HFF-Myc (cell line): ENCODE data around the gene TEX264.

Source experiments
- DNase-seq: peaks from one replicate; pipeline ENCODE4 v3.0.0-alpha.2; 2011; ENCODE audit warnings: low read depth; ENCODE audit errors: extremely low read depth
- H3K4me3 ChIP-seq: replicated peaks from 2 replicates; pipeline ENCODE4 v1.5.1; 2011; ENCODE audit warnings: low read depth, mild to moderate bottlenecking, control low read depth, low read length
- TF ChIP-seq, protein P1 (sequence below): IDR thresholded peaks from 2 replicates; pipeline ENCODE4 v1.5.1; 2012; ENCODE audit warnings: mild to moderate bottlenecking, low read depth, low read length, control low read depth; ENCODE audit errors: missing control alignments

Gene TEX264

DNA sequence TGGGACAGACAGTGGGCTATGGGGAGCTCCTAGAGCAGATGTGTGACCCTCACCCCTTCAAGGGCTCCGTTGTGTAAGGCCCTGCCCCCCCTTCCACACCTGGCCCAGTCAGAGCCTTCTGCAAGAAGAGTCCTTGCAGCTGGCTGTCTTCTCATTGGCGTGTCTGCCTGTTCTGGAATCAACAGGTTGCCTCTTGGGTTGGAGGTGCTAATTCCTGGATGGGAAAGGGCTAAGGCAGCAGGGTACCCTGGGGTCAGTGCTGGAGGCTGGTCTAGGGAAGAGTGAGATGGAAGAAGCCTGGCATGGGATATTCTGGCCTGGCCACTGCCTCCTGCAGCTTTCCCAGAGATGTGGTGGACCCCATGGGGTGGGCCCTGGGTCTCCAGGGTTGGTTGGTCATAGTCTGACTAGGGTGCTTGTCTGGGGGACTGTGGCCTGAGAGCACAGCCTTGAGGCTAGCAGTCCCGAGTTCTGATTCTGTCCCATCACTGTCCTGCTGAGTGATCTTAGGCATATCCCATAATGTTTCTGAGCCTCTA, 5.1 kb downstream of the TEX264 start:
- no peak for DNase-seq
- TF ChIP-seq, protein P1, sequence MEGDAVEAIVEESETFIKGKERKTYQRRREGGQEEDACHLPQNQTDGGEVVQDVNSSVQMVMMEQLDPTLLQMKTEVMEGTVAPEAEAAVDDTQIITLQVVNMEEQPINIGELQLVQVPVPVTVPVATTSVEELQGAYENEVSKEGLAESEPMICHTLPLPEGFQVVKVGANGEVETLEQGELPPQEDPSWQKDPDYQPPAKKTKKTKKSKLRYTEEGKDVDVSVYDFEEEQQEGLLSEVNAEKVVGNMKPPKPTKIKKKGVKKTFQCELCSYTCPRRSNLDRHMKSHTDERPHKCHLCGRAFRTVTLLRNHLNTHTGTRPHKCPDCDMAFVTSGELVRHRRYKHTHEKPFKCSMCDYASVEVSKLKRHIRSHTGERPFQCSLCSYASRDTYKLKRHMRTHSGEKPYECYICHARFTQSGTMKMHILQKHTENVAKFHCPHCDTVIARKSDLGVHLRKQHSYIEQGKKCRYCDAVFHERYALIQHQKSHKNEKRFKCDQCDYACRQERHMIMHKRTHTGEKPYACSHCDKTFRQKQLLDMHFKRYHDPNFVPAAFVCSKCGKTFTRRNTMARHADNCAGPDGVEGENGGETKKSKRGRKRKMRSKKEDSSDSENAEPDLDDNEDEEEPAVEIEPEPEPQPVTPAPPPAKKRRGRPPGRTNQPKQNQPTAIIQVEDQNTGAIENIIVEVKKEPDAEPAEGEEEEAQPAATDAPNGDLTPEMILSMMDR = no peak
- H3K4me3 ChIP-seq = no peak overlapping the region

DNA sequence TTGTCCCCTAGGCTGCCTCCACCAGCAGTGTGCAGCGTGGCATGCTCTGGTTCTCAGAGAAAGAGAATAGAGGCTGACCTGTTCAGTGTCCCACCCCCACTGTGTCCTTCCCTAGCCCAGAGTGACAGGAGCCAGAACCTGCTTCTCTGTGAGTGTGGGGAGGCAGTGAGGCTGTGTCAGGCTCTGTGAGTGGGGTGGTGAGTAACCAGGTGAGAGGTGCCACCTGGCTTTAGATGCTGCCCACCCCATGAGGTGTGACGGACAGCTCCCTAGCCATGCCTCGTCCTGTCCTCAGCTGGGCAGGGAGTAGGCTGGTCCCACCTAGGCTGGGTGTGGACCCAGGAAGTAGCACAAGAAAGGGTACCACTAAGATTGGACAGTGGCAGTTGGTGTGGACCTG, 6.3 kb downstream of the TEX264 start:
- DNase-seq = no peak
- TF ChIP-seq, protein P1 = no peak
- H3K4me3 ChIP-seq = no peak overlapping the region

DNA sequence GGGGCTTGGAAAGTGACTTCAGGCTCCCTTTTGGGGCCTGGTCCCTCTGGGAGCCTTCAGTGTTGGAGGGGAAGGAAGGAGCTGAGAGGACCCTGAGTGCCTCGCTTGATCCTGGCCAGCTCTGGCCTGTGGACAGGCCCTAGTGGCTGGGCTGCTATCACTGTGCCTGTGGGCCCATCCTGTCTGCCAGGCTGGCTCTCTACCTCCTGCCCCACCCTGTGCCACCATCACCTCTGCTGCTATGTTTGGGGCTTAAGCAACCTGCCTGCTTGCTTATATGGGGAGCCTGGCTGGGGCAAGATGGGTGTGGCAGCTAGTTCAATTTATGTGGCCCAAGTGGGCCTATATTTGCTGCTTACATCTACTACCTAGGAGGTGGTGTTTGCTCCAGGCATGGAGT, 7.1 kb downstream of the TEX264 start:
- DNase-seq = no peak
- TF ChIP-seq, protein P1 = no peak

DNA sequence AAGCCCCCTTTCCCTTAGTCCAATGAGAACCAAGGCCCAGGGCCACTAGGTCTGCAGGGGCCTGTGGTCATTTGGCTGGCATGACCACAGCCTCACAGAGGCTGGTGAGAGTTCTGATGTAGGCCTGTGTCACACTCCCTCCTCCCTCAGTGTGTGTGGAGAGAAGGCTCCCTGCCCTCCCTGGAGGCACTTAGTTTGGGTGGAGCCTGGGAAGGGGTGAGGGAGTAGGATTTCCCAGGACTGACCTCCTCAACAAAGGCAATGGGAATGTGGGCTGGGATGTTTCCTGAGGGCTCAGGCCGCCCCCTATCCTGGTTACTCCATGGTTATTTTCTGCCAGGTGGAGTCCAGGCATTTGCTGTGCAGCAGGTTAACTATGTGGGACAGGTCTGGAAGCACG, 7.6 kb downstream of the TEX264 start:
- no peak overlapping the region for H3K4me3 ChIP-seq
- DNase-seq = no peak
- TF ChIP-seq, protein P1 = no peak

More for the DNA sequence above, 7.1 kb downstream of the TEX264 start:
- no peak overlapping the region for H3K4me3 ChIP-seq

DNA sequence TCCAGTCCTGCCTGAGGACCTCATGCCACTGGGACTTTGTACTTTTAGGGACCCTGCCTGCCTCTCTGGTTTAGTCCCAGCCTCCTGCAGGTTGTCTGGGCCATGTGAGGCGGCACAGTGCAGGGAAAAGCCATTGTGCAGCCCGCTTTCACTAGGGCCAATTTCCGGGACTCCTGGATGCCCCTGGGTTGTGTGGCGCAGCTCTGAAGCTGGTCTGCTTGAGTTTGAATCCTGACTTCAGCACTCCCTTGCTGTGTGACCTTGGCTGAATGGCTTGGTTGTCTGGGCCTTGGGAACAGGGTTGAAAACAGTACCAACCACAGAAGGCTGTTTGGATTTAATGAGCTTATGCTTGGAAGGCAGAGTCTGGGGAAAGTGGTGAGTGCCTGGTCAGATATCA, 8.3 kb downstream of the TEX264 start:
- H3K4me3 ChIP-seq = no peak overlapping the region
- DNase-seq = no peak
- TF ChIP-seq, protein P1 = no peak

DNA sequence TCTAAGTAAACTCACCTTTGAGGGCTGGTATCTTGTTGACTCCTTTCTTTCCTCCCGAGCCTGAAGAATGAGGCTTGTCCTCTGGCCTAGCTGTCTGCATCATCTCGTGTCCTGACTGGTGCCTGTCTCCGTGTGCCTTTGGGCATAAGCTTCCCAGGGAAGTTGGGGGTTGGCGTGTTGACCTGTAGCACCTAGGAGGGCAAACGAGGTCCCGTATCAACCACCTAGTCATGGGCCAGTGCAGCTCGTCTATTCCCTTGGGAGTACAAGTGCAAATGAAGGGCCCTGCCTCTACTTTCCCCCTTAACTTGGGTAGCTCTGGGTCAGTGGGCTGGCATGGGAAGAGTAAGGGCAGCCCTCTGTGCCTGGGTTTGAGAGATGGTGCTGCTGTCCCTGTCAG, 8.7 kb downstream of the TEX264 start:
- DNase-seq = no peak
- TF ChIP-seq, protein P1 = no peak
- H3K4me3 ChIP-seq = no peak overlapping the region

DNA sequence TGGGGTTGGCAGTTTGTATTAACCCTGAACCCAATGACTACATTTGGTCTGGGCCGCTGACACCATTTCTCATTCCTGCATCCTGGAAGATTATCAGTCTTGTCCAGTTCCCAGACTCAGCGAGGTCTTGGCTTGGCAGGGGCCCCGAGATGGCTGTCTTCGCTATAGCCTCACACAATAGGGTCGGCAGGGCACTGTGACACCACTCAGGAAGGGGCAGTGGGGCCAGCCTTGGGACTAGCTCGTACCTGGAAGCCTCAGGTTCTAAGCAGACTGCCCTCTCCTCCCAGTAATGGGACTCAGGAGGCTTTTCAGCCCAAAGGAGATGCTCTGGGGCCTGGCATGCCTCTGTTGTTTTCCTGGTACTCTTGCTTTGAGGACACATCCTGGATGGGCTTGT, 9.1 kb downstream of the TEX264 start:
- no peak overlapping the region for H3K4me3 ChIP-seq
- TF ChIP-seq, protein P1 = no peak
- no peak for DNase-seq
